Left renal cortex interstitium (tissue), 4 donors: Measurements from ENCODE around the gene PIK3C2B. TPM values are rescaled to one million over a fixed set of nuclear protein-coding genes. Genes with fewer than 3 reads are reported as not detected.

Experiments used
- DNase-seq, 4 donors: peaks; one replicate each; pipeline ENCODE4 v3.0.0-alpha.2; 2013; ENCODE audit warnings: low read depth in 4 of 4, low spot score in 2 of 4, missing footprints in 1 of 4
- polyA plus RNA-seq, 4 donors: library from polyadenylated mRNA; unstranded; fragments of 120-200 nt; gene quantifications; one replicate each; pipeline ENCODE4 v1.2.1, GENCODE V29; 2013; ENCODE audit not compliant: insufficient read length in 4 of 4

PIK3C2B gene
- polyA plus RNA-seq, 4 donors, result 13.2 to 28.7 (median 20.1) TPM

- no peak for DNase-seq
These were observed 32.4 kb downstream of the PIK3C2B start for GRCh38 chr1:204462229-204462561.

GRCh38 chr1:204461331-204462228, 33.0 kb downstream of the PIK3C2B start:
- DNase-seq, result no peak

GRCh38 chr1:204460346-204460745, 34.3 kb downstream of the PIK3C2B start:
- no peak for DNase-seq

DNA sequence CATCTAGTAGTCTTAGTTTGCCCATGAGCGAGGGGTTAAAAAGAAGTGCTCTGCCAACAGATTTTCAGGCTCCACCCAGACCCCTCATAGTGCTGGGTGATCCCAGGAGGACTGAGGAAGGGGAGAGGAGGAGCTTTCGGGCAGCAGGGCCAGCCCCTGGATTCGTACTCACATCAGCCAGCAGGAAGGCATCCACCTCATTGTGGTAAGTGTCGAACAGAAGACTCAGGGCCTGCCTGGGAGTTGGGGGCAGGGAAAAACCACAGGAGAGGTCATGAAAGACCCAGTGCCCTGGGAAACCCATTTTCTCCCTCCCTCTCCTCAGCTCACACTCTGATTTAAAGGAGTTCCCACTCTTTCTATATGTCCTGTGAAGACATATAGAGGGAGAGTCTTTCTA, 34.9 kb downstream of the PIK3C2B start:
- no peak for DNase-seq

DNA sequence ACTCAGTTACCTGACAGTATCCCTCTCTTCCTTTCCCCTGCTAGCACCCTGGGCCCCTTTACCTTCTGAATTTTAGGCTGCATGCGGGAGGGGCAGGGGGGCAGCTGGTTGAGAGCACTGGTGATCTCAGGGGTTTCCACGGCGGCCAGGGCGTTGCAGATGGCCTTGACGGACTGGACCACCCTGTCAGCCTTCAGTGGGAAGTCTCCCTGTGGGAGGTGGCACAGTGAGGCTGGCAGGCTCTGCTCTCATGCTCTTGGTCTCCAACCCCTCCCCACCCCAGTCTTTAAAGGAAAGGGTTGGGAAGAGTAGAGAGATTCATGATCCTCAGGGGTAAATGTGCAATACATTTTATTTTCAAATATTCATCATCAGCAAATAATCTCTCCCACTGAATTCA, 36.9 kb downstream of the PIK3C2B start:
- DNase-seq, result no peak

DNA sequence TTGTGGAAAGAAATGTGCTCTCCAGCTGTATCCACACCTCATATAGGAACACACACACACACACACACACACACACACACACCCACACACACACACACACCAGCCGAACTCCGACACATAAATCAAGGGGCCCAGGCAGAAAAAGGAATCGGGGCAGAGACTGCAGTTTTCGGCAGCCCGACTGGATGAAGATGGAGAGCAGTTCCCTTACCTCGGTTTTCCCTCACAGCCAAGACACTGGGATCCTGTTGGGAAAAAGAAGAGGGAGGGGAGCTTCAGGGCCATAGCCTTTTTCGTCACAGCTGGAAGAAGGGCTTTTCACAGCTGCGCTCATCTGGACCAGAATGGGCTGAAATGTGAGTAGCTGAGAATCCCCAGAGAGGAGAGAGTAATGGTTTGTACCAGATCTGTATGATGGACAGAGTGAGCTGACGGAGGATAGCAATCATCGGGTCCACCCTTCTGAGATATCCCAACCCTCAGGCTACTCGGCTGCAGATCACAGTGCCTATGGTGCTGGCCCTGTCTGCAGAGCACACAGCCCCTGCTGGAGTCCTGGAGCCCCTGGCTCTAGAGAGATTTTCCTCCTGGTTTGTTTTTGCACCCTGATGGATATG, 37.7 kb downstream of the PIK3C2B start:
- DNase-seq, result peak in 3 of 4 donors; percentile 53 to 70 (median 54)

DNA sequence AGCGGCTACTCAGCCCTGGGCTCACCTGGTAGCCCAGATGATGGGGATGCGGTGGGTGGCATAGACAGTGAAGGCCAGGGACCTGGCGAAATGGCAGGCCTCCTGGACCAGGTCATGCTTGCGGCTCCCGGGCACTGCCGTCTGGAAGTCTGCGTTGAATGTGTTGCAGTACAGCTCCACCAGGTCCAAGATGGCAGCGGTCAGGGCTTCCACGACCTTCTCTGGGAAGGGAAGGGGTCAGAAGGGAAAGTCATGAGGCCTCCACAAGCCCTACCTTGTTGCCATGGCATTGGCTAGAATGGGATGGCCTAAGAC, 38.8 kb downstream of the PIK3C2B start:
- DNase-seq, result no peak

- DNase-seq, result no peak
These were observed 39.4 kb downstream of the PIK3C2B start for GRCh38 chr1:204455063-204455830.

DNA sequence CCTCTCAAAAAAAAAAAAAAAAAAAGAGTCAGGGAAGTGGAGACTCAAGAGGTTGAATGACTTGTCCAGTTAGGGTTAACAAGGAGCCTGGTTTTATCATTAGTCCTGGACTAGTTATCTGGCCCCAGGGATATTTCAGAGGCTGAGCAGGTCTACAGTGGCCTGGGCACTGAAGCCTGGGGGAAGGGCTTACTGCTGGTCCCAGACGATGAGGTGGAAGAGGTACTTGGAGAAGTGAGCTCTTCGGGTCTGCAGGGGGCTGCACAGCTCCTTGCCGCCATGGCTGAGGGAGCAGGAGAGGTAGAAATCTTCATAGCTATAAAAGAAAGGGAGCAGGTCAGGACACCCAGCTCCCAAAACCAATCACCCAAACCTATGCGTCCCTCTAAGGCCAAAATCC, 40.1 kb downstream of the PIK3C2B start:
- no peak for DNase-seq

DNA sequence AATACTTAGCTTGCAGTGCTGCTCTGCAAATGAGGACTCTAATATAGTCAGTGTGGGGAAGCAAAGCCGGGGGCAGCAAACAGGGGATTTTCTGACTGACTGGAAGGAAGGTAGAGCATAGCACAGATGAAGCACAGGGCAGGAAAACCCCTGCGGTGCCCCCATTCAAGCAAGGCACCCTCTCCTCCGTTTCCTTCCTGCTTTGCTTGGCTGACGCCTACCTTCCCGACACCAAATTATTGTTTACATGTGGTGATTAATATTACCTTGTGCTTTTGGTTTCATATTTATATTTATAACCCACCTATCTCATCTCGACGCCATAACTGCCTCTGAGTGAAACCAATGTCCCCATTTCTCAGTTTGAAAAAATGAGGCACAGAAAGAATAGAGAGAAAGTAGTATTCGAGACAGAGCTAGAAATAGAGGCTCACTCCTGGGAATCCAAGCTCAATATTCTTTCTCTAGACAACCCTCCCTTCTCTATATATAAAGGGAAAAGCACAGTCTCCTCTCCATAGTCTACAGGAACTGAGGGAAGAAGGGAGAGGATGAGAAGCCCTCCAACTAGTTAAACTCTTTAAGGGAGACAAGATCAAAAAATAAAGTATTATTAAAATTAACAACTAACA, 41.3 kb downstream of the PIK3C2B start:
- DNase-seq, result no peak

- DNase-seq, result no peak
These were observed 43.1 kb downstream of the PIK3C2B start for GRCh38 chr1:204451352-204452124.

- no peak for DNase-seq
These were observed 43.9 kb downstream of the PIK3C2B start for GRCh38 chr1:204450461-204451257.

DNA sequence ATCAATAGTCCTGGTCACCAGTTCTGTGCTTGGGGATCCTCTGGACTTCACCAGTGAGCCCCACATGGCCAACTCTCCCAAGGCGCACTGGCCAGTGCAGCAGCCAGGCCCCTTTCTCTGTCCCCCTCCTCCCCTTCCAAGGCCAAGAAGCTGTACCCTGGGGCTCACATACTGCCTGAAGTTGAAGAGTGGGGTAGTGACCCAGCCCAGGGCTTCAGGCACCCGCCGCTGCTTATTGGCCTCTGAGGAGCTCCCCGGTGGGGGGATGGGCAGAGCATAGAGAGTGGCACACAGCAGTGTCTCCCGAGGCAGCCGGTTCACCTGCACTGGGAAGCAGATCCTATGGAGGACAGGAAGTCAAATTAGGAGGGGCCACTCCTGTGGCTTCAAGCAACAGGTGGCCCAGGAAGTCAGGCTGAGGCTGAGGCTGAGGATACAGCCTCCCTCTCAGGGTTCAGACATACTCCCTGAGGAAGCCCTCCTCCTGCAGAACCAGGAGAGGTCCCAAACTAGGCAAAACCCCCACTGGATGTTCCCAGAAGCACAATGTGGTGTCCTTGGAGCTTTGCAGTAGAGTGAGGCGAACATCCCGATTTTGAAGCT, 44.8 kb downstream of the PIK3C2B start:
- DNase-seq, result no peak

GRCh38 chr1:204448991-204449677, 45.5 kb downstream of the PIK3C2B start:
- no peak for DNase-seq

- DNase-seq, result no peak
These were observed 46.2 kb downstream of the PIK3C2B start for GRCh38 chr1:204448344-204448964.

DNA sequence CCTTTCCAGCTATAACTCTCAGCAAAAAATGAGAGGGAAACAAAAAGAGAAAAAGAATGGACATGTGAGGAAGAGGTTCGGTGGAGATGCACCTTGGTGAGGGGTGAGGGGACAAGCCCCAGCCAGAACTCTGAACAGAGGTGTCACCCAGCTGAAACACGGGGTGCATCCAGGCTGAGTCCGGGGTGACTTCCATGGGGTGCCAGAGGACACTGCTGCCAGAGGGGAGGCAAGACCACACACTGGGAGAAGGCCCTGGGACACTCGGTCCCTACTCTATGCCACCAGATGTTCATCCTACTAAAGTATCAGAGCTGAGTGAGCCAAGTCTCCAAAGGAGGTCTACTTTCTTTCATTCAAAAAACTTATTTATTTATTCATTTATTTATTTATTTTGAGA, 46.9 kb downstream of the PIK3C2B start:
- no peak for DNase-seq

GRCh38 chr1:204447190-204447589, 47.4 kb downstream of the PIK3C2B start:
- DNase-seq, result no peak
